ENCODE measurements around the gene PDZD2.

The PDZD2 gene

GRCh38 chr5:31995006-31995405 is 356.1 kb downstream of the PDZD2 start:
- H3K4me3 ChIP-seq (ENCODE audit: insufficient read length, low read depth) = no peak overlapping the region
- no peak for DNase-seq (ENCODE audit: low read depth, low spot score)
- H3K4me1 ChIP-seq (ENCODE audit: insufficient read depth, insufficient read length) = peaks cover 3% of the 10 kb centered on the region
- no peak overlapping the region for H3K9ac ChIP-seq (ENCODE audit: insufficient read length, low read depth)
- TF ChIP-seq ZNF274 (IDR thresholded peaks at IDR 0.05; ENCODE audit: low read depth, low read length) = no peak
- no peak for TF ChIP-seq YY1 (IDR thresholded peaks at IDR 0.05; ENCODE audit: insufficient read depth, insufficient read length)
- TF ChIP-seq SUZ12 (IDR thresholded peaks at IDR 0.05; ENCODE audit: extremely low read depth, insufficient read depth, insufficient read length) = no peak
- H3K27me3 ChIP-seq (ENCODE audit: insufficient read depth, insufficient read length) = no peaks in the 10 kb centered on the region
- no peaks in the 10 kb centered on the region for H3K36me3 ChIP-seq (ENCODE audit: insufficient read depth, insufficient read length, low read length)
- H3K9me3 ChIP-seq (ENCODE audit: insufficient read depth, low read length) = no peaks in the 10 kb centered on the region

- TF ChIP-seq ZNF274 (IDR thresholded peaks at IDR 0.05; ENCODE audit: low read depth, low read length) (no peak), SUZ12 (IDR thresholded peaks at IDR 0.05; ENCODE audit: extremely low read depth, insufficient read depth, insufficient read length) (no peak), YY1 (IDR thresholded peaks at IDR 0.05; ENCODE audit: insufficient read depth, insufficient read length) (no peak)
- Histone ChIP-seq H3K27me3 (ENCODE audit: insufficient read depth, insufficient read length) (no peaks in the 10 kb centered on the region), H3K4me1 (ENCODE audit: insufficient read depth, insufficient read length) (peaks cover 3% of the 10 kb centered on the region), H3K36me3 (ENCODE audit: insufficient read depth, insufficient read length, low read length) (no peaks in the 10 kb centered on the region), H3K9ac (ENCODE audit: insufficient read length, low read depth) (no peak overlapping the region), H3K9me3 (ENCODE audit: insufficient read depth, low read length) (no peaks in the 10 kb centered on the region), H3K4me3 (ENCODE audit: insufficient read length, low read depth) (no peak overlapping the region)
- no peak for DNase-seq (ENCODE audit: low read depth, low spot score)
These were observed 356.8 kb downstream of the PDZD2 start for GRCh38 chr5:31995714-31996113.

GRCh38 chr5:31996909-31997308 is 358.0 kb downstream of the PDZD2 start:
- no peaks in the 10 kb centered on the region for H3K27me3 ChIP-seq (ENCODE audit: insufficient read depth, insufficient read length)
- H3K9ac ChIP-seq (ENCODE audit: insufficient read length, low read depth) = no peak overlapping the region
- DNase-seq (ENCODE audit: low read depth, low spot score) = no peak
- peaks cover 3% of the 10 kb centered on the region for H3K4me1 ChIP-seq (ENCODE audit: insufficient read depth, insufficient read length)
- TF ChIP-seq ZNF274 (IDR thresholded peaks at IDR 0.05; ENCODE audit: low read depth, low read length) (no peak), SUZ12 (IDR thresholded peaks at IDR 0.05; ENCODE audit: extremely low read depth, insufficient read depth, insufficient read length) (no peak), YY1 (IDR thresholded peaks at IDR 0.05; ENCODE audit: insufficient read depth, insufficient read length) (no peak)
- no peaks in the 10 kb centered on the region for H3K36me3 ChIP-seq (ENCODE audit: insufficient read depth, insufficient read length, low read length)
- no peak overlapping the region for H3K4me3 ChIP-seq (ENCODE audit: insufficient read length, low read depth)
- no peaks in the 10 kb centered on the region for H3K9me3 ChIP-seq (ENCODE audit: insufficient read depth, low read length)

DNA sequence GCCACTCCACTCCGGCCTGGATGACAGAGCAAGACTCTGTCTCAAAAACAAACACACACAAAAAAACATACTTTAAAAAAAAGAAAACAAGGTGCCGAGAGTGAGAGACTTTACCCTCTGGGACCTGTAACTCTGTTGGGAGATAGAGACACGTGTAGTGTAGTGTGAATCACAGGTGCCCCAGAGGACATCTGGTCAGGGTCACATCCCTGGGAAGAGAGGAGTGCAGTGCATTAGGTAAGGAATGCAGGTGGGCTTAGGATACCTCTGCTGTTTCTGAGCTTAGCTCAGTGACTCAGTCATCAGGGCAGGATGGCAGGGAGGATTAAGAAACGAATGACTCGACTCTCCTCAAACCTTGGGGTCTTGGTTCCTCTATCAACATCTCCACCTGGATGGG is 360.5 kb downstream of the PDZD2 start:
- H3K4me1 ChIP-seq (ENCODE audit: insufficient read depth, insufficient read length) = no peaks in the 10 kb centered on the region
- peaks cover 9% of the 10 kb centered on the region for H3K36me3 ChIP-seq (ENCODE audit: insufficient read depth, insufficient read length, low read length)
- no peaks in the 10 kb centered on the region for H3K27me3 ChIP-seq (ENCODE audit: insufficient read depth, insufficient read length)
- no peaks in the 10 kb centered on the region for H3K9me3 ChIP-seq (ENCODE audit: insufficient read depth, low read length)
- no peak overlapping the region for H3K9ac ChIP-seq (ENCODE audit: insufficient read length, low read depth)
- no peak for DNase-seq (ENCODE audit: low read depth, low spot score)
- TF ChIP-seq ZNF274 (IDR thresholded peaks at IDR 0.05; ENCODE audit: low read depth, low read length) = no peak
- no peak overlapping the region for H3K4me3 ChIP-seq (ENCODE audit: insufficient read length, low read depth)

- no peaks in the 10 kb centered on the region for H3K4me1 ChIP-seq (ENCODE audit: insufficient read depth, insufficient read length)
- DNase-seq (ENCODE audit: low read depth, low spot score) = no peak
These were observed 361.8 kb downstream of the PDZD2 start for GRCh38 chr5:32000731-32001130.

GRCh38 chr5:32001284-32001683 is 362.4 kb downstream of the PDZD2 start:
- no peaks in the 10 kb centered on the region for H3K9me3 ChIP-seq (ENCODE audit: insufficient read depth, low read length)
- H3K27me3 ChIP-seq (ENCODE audit: insufficient read depth, insufficient read length) = no peaks in the 10 kb centered on the region
- TF ChIP-seq ZNF274 (IDR thresholded peaks at IDR 0.05; ENCODE audit: low read depth, low read length) = no peak
- TF ChIP-seq SUZ12 (IDR thresholded peaks at IDR 0.05; ENCODE audit: extremely low read depth, insufficient read depth, insufficient read length) = no peak
- no peak for TF ChIP-seq YY1 (IDR thresholded peaks at IDR 0.05; ENCODE audit: insufficient read depth, insufficient read length)
- peaks cover 9% of the 10 kb centered on the region for H3K36me3 ChIP-seq (ENCODE audit: insufficient read depth, insufficient read length, low read length)
- H3K9ac ChIP-seq (ENCODE audit: insufficient read length, low read depth) = no peak overlapping the region
- no peaks in the 10 kb centered on the region for H3K4me1 ChIP-seq (ENCODE audit: insufficient read depth, insufficient read length)
- DNase-seq (ENCODE audit: low read depth, low spot score) = no peak
- H3K4me3 ChIP-seq (ENCODE audit: insufficient read length, low read depth) = no peak overlapping the region

More at GRCh38 chr5:32000731-32001130, 361.8 kb downstream of the PDZD2 start:
- Histone ChIP-seq H3K27me3 (ENCODE audit: insufficient read depth, insufficient read length) (no peaks in the 10 kb centered on the region), H3K9me3 (ENCODE audit: insufficient read depth, low read length) (no peaks in the 10 kb centered on the region), H3K9ac (ENCODE audit: insufficient read length, low read depth) (no peak overlapping the region), H3K36me3 (ENCODE audit: insufficient read depth, insufficient read length, low read length) (peaks cover 9% of the 10 kb centered on the region), H3K4me3 (ENCODE audit: insufficient read length, low read depth) (no peak overlapping the region)
- TF ChIP-seq SUZ12 (IDR thresholded peaks at IDR 0.05; ENCODE audit: extremely low read depth, insufficient read depth, insufficient read length) = no peak
- TF ChIP-seq YY1 (IDR thresholded peaks at IDR 0.05; ENCODE audit: insufficient read depth, insufficient read length) = no peak

DNA sequence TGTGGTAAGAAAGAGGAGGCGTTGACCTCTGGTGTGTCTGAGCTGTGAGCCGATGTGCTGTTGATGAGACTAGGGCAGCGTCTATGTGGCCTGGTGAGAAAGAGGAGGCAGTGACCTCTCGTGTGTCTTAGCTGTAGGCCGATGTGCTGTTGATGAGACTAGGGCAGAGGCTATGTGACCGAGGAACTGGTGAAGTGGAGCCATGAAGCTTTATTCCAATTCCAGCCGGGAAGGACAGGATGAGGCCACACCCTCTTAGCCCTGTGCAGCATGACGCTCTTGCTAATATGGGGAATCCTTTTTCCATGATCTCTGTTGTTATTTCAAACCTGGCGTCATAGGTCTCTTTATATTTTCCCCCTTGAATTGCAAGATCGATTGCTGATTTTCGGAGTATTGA is 362.8 kb downstream of the PDZD2 start:
- TF ChIP-seq ZNF274 (IDR thresholded peaks at IDR 0.05; ENCODE audit: low read depth, low read length) (no peak), SUZ12 (IDR thresholded peaks at IDR 0.05; ENCODE audit: extremely low read depth, insufficient read depth, insufficient read length) (no peak), YY1 (IDR thresholded peaks at IDR 0.05; ENCODE audit: insufficient read depth, insufficient read length) (no peak)
- Histone ChIP-seq H3K36me3 (ENCODE audit: insufficient read depth, insufficient read length, low read length) (peaks cover 9% of the 10 kb centered on the region), H3K27me3 (ENCODE audit: insufficient read depth, insufficient read length) (no peaks in the 10 kb centered on the region), H3K4me3 (ENCODE audit: insufficient read length, low read depth) (no peak overlapping the region), H3K9me3 (ENCODE audit: insufficient read depth, low read length) (no peaks in the 10 kb centered on the region), H3K9ac (ENCODE audit: insufficient read length, low read depth) (no peak overlapping the region), H3K4me1 (ENCODE audit: insufficient read depth, insufficient read length) (no peaks in the 10 kb centered on the region)
- no peak for DNase-seq (ENCODE audit: low read depth, low spot score)

GRCh38 chr5:32002755-32003154 is 363.8 kb downstream of the PDZD2 start:
- Histone ChIP-seq H3K27me3 (ENCODE audit: insufficient read depth, insufficient read length) (no peaks in the 10 kb centered on the region), H3K4me3 (ENCODE audit: insufficient read length, low read depth) (no peak overlapping the region), H3K9me3 (ENCODE audit: insufficient read depth, low read length) (no peaks in the 10 kb centered on the region), H3K9ac (ENCODE audit: insufficient read length, low read depth) (no peak overlapping the region), H3K4me1 (ENCODE audit: insufficient read depth, insufficient read length) (no peaks in the 10 kb centered on the region), H3K36me3 (ENCODE audit: insufficient read depth, insufficient read length, low read length) (peaks cover 9% of the 10 kb centered on the region)
- no peak for TF ChIP-seq YY1 (IDR thresholded peaks at IDR 0.05; ENCODE audit: insufficient read depth, insufficient read length)
- no peak for TF ChIP-seq ZNF274 (IDR thresholded peaks at IDR 0.05; ENCODE audit: low read depth, low read length)
- DNase-seq (ENCODE audit: low read depth, low spot score) = no peak

All from NT2/D1 (cell line).